Measurements from ENCODE around the gene TFR2.

- TF ChIP-seq CTCF (IDR thresholded peaks at IDR 0.05) (no peak), POLR2A (IDR thresholded peaks at IDR 0.05) (no peak)
These were observed 60.7 kb downstream of the TFR2 start for GRCh38 chr7:100580466-100581283.

All from heart left ventricle (tissue), 13 donors.